Endothelial cell of umbilical vein (primary cell): ENCODE data around the gene C6orf89. TPM values are rescaled to one million over a fixed set of nuclear protein-coding genes. Genes with fewer than 3 reads are reported as not detected.

ENCODE experiments used
- BruUV-seq: library from RNA; stranded (reverse); fragments of 400-500 nt; replicated peaks from 2 replicates; lab custom pipeline; 2021; lab: Mats Ljungman, UMichigan
- CTCF ChIA-PET: fragments of 300-600, 350-600 bp; sonication (Branson Sonifier 250); formaldehyde crosslinking; loops from one replicate; lab custom pipeline; 2021; ENCODE audit warnings: antibody characterized with exemption, inconsistent platforms; lab: Charles Lee
- POLR2A ChIA-PET: fragments of 300-600, 350-600 bp; sonication (Branson Sonifier 250); formaldehyde crosslinking; loops from one replicate; lab custom pipeline; 2021; ENCODE audit warnings: antibody characterized with exemption, inconsistent platforms; lab: Charles Lee
- DNase-seq: peaks from one replicate; pipeline ENCODE4 v3.0.0-alpha.2; 2011; ENCODE audit warnings: low read depth, low spot score
- FAIRE-seq: peaks from 2 replicates; lab custom pipeline; 2011; peaks lifted over from hg19 to GRCh38; lab: Jason Lieb, UNC
- H2AFZ ChIP-seq: 2 replicates; pipeline ENCODE4 v1.6.0; 2012; ENCODE audit warnings: low read depth, low read length, control low read depth, inconsistent platforms
- H3K27ac ChIP-seq: 2 replicates; pipeline ENCODE4 v1.5.1; 2011; ENCODE audit warnings: low read depth, mild to moderate bottlenecking, control low read depth, low read length, moderate library complexity; ENCODE audit not compliant: insufficient read depth
- H3K27me3 ChIP-seq, 2 experiments: 2 replicates each; pipeline versions ENCODE4 v1.6.0 to v1.6.1; 2011; ENCODE audit warnings: low read length in 2 of 2, mixed read lengths in 1 of 2; ENCODE audit not compliant: control insufficient read depth in 2 of 2, insufficient read depth in 2 of 2
- H3K36me3 ChIP-seq, 2 experiments: 2 replicates in 1 of 2; 3 replicates in 1 of 2; pipeline ENCODE4 v1.5.1; 2011; ENCODE audit warnings: low read length in 2 of 2, mild to moderate bottlenecking in 1 of 2, moderate library complexity in 1 of 2; ENCODE audit not compliant: control insufficient read depth in 2 of 2, insufficient read depth in 2 of 2; ENCODE audit errors: extremely low read depth in 1 of 2
- H3K4me1 ChIP-seq: 3 replicates; pipeline ENCODE4 v1.5.1; 2011; ENCODE audit warnings: mild to moderate bottlenecking, low read length; ENCODE audit not compliant: control insufficient read depth, insufficient read depth; ENCODE audit errors: extremely low read depth
- H3K4me2 ChIP-seq: 2 replicates; pipeline ENCODE4 v1.6.1; 2011; ENCODE audit warnings: low read length, control low read depth, mixed read lengths; ENCODE audit not compliant: insufficient read depth
- H3K4me3 ChIP-seq, 3 experiments: fragments of 200-600 bp in 1 of 3; sonication (generic), shearing (Covaris generic) in 1 of 3; replicated peaks in 1 of 3; 2 replicates each; pipeline ENCODE4 v1.5.1; 2011 to 2016; ENCODE audit warnings: control low read depth in 3 of 3, low read length in 3 of 3, mild to moderate bottlenecking in 2 of 3, inconsistent platforms in 1 of 3, low read depth in 1 of 3, moderate library complexity in 1 of 3; ENCODE audit not compliant: insufficient read depth in 1 of 3
- H3K79me2 ChIP-seq: 2 replicates; pipeline ENCODE4 v1.6.0; 2012; ENCODE audit warnings: low read length, inconsistent platforms; ENCODE audit not compliant: control insufficient read depth, insufficient read depth
- H3K9ac ChIP-seq: replicated peaks from 2 replicates; pipeline ENCODE3; 2011; ENCODE audit warnings: low read length, control low read depth; ENCODE audit not compliant: insufficient read depth; ENCODE audit errors: extremely low read depth
- H3K9me1 ChIP-seq: replicated peaks from 3 replicates; pipeline ENCODE4 v1.6.0; 2011; ENCODE audit warnings: mild to moderate bottlenecking, low read length; ENCODE audit not compliant: control insufficient read depth, insufficient read depth; ENCODE audit errors: extremely low read depth
- H3K9me3 ChIP-seq: replicated peaks from 2 replicates; pipeline ENCODE4 v1.5.1; 2012; ENCODE audit warnings: low read length, inconsistent platforms; ENCODE audit not compliant: control insufficient read depth, insufficient read depth
- H4K20me1 ChIP-seq: replicated peaks from 2 replicates; pipeline ENCODE3; 2011; ENCODE audit warnings: mild to moderate bottlenecking, low read length; ENCODE audit not compliant: control insufficient read depth, insufficient read depth; ENCODE audit errors: extremely low read depth
- EZH2 ChIP-seq: IDR thresholded peaks from 2 replicates; pipeline ENCODE4 v1.6.1; 2012; ENCODE audit warnings: borderline replicate concordance, low read depth, mild to moderate bottlenecking, moderate library complexity, low read length, inconsistent platforms; ENCODE audit not compliant: severe bottlenecking
- FOS ChIP-seq: IDR thresholded peaks from 2 replicates; pipeline ENCODE4 v1.6.1; 2011; ENCODE audit warnings: mild to moderate bottlenecking, low read length, moderate library complexity, borderline replicate concordance; ENCODE audit not compliant: insufficient read depth
- GATA2 ChIP-seq: IDR thresholded peaks from 2 replicates; pipeline ENCODE4 v1.7.0; 2011; ENCODE audit warnings: low read depth, mild to moderate bottlenecking, moderate library complexity, mixed read lengths, low read length; ENCODE audit not compliant: insufficient read length, insufficient read depth
- JUN ChIP-seq: IDR thresholded peaks from 2 replicates; pipeline ENCODE4 v1.6.1; 2011; ENCODE audit warnings: borderline replicate concordance, low read depth; ENCODE audit not compliant: insufficient read length, insufficient read depth
- MAX ChIP-seq: IDR thresholded peaks from 2 replicates; pipeline ENCODE4 v1.6.1; 2011; ENCODE audit not compliant: insufficient read depth, insufficient read length
- MYC ChIP-seq: IDR thresholded peaks from one replicate; pipeline ENCODE4 v1.6.1; 2011; ENCODE audit warnings: mild to moderate bottlenecking, low read depth, low read length
- POLR2A ChIP-seq: IDR thresholded peaks from 2 replicates; pipeline ENCODE4 v1.6.1; 2012; ENCODE audit warnings: low read depth, mild to moderate bottlenecking, control low read depth, low read length
- POLR2AphosphoS5 ChIP-seq: IDR thresholded peaks from 2 replicates; pipeline ENCODE4 v1.6.1; 2012; ENCODE audit warnings: low read depth, mild to moderate bottlenecking, control low read depth, low read length, moderate library complexity; ENCODE audit not compliant: insufficient read depth
- dilution Hi-C: fragments of 300-500 bp; cut with MboI; formaldehyde crosslinking; loops from one replicate; pipeline ENCODE4 v1.15.0; 2019; ENCODE audit warnings: low sequenced_read_pairs; ENCODE audit not compliant: extremely low pct_ligation_motif_present
- intact Hi-C: fragments of 100-400 bp; cut with micrococcal nuclease; formaldehyde crosslinking; loops from one replicate; pipeline ENCODE4 v1.10.0; 2022
- polyA plus RNA-seq, 4 experiments: library from polyadenylated mRNA; depleted of rRNA in 3 of 4; stranded (reverse) in 3 of 4; unstranded in 1 of 4; fragments of >200 nt; gene quantifications; 2 replicates each; pipeline versions ENCODE4 v1.2.1 to v1.2.3, GENCODE V29; 2011 to 2012; ENCODE audit warnings: missing spikeins in 1 of 4
- total RNA-seq: library from RNA; stranded (reverse); gene quantifications from 2 replicates; pipeline ENCODE4 v1.2.3, GENCODE V29; 2021
- TF ChIP-seq, protein P1 (sequence below), 2 donors: IDR thresholded peaks; 1 replicate in 1 of 2; 2 replicates in 1 of 2; pipeline ENCODE4 v1.5.1; 2011; ENCODE audit warnings: low read length in 2 of 2, mild to moderate bottlenecking in 2 of 2, moderate library complexity in 2 of 2, control low read depth in 1 of 2, inconsistent platforms in 1 of 2, low read depth in 1 of 2; ENCODE audit not compliant: insufficient read depth in 1 of 2; ENCODE audit errors: extremely low read depth in 1 of 2

The C6orf89 gene
- total and polyA plus RNA-seq, 2 donors (not counting 3 experiments of a cell fraction or from before 2014, with no cell fraction given) = 18.2 to 34.0 TPM

GRCh38 chr6:36930483-36930882, 44.7 kb downstream of the C6orf89 start:
- no peaks in the 10 kb centered on the region for H3K79me2 ChIP-seq
- no peak overlapping the region for H3K4me2 ChIP-seq
- TF ChIP-seq POLR2AphosphoS5 = no peak
- no peak for TF ChIP-seq JUN
- TF ChIP-seq, protein P1, sequence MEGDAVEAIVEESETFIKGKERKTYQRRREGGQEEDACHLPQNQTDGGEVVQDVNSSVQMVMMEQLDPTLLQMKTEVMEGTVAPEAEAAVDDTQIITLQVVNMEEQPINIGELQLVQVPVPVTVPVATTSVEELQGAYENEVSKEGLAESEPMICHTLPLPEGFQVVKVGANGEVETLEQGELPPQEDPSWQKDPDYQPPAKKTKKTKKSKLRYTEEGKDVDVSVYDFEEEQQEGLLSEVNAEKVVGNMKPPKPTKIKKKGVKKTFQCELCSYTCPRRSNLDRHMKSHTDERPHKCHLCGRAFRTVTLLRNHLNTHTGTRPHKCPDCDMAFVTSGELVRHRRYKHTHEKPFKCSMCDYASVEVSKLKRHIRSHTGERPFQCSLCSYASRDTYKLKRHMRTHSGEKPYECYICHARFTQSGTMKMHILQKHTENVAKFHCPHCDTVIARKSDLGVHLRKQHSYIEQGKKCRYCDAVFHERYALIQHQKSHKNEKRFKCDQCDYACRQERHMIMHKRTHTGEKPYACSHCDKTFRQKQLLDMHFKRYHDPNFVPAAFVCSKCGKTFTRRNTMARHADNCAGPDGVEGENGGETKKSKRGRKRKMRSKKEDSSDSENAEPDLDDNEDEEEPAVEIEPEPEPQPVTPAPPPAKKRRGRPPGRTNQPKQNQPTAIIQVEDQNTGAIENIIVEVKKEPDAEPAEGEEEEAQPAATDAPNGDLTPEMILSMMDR (IDR thresholded peaks at IDR 0.05; ENCODE audit: extremely low read depth in 1 of 2, insufficient read depth in 1 of 2, low read depth in 1 of 2, low read length in 2 of 2) = no peak
- no peak for TF ChIP-seq EZH2
- TF ChIP-seq FOS = no peak
- TF ChIP-seq MAX = no peak
- TF ChIP-seq POLR2A = no peak
- TF ChIP-seq GATA2 = no peak
- TF ChIP-seq MYC = no peak
- H3K27me3 ChIP-seq = no peaks in the 10 kb centered on the region
- H3K9me3 ChIP-seq = no peaks in the 10 kb centered on the region
- ChIA-PET CTCF (no interaction called here), POLR2A (no interaction called here)
- H2AFZ ChIP-seq = no peak overlapping the region
- H3K9me1 ChIP-seq = no peaks in the 10 kb centered on the region
- H4K20me1 ChIP-seq = no peaks in the 10 kb centered on the region
- H3K9ac ChIP-seq = no peak overlapping the region
- peaks cover 8% of the 10 kb centered on the region for H3K4me1 ChIP-seq
- FAIRE-seq (no peak), DNase-seq (no peak)
- no peak overlapping the region for H3K4me3 ChIP-seq
- dilution Hi-C loops = no loop called here
- intact Hi-C loops = no loop called here
- no peaks in the 10 kb centered on the region for H3K36me3 ChIP-seq
- BruUV-seq = no TSS peak
- no peak overlapping the region for H3K27ac ChIP-seq
